Activated CD8-positive, alpha-beta memory T cell treated with anti-CD3 and anti-CD28 coated beads, Interleukin-2, amount 50 U/mL, for 1 hour (primary cell): ENCODE data around the gene HSD17B8.

Source experiments
- DNase-seq: peaks from one replicate; pipeline ENCODE4 v3.0.0-alpha.2; 2020; ENCODE audit errors: extremely low read depth

The HSD17B8 gene

DNA sequence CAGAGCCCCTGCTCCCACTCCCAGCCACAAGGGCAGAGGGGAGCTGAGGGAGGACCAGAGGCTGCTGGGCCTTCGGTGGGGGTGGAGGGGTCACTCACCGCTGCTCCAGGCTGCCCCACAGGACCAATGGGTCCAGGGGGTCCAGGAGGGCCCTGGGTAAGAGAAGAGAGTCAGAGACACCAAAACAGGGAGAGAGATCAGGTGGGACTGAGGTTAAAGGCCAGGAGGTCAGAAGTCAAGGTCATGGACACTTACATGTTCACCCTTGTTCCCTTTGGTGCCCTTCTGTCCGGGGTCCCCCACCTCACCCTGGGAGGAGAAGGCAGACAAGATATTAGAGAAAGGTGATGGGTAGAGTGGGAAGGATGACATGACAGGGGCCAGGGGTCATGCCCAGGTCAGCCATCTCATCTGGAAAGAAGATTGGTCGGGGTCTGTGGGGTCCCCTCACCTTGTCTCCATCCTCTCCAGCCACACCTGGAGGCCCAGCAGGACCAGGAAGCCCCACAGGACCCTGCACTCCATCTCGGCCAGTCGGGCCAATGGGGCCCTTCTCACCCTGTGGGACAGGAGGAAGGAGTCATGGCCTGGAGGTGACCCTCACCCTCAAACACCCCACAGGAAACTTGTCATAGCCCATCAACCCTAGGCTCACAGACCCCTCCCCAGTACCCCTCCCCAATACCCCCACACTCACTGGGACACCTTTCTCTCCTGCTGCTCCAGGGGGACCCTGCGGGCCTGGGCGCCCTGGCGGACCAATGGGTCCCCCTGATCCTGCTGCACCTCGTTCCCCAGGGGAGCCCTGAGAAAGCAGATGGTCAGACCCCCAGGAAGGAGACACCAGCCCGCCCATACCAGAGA, 33.2 kb upstream of the HSD17B8 start:
- no peak for DNase-seq

DNA sequence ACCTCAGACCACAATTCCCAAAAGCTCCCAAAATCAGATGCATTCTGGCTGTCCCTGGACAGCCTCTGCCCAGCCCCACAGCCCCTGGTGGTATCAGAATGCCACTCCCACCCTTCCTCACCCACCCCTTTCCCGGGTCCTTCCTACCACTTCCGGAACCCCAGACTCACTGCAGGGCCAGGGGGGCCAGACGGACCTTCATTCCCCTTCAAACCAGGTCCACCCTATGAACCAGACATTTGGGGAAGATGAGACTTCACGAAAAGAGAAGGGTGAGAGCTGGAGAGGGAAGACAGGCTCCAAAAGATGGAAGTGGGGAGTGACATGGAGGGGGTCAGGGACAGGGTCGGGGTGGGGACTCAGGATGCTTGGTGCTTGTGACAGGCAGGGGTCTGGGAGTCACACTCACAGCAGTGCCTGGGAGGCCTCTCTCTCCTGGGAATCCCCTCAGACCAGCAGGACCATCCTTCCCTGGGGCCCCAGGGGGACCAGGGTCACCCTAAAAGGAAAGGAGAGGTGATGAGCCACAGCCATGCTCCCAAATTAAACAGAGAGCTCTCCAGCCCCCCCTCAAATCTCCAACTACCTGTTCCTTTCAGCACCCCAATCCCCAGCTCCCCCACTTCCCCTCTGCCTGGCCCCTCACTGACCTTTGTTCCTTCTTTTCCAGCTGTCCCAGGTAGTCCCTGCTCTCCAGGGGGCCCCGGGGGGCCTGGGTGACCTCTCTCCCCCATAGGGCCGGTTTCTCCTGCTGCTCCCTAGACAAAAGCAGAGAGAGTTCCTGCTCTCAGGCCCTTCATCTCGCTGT, 32.4 kb upstream of the HSD17B8 start:
- DNase-seq: no peak

DNA sequence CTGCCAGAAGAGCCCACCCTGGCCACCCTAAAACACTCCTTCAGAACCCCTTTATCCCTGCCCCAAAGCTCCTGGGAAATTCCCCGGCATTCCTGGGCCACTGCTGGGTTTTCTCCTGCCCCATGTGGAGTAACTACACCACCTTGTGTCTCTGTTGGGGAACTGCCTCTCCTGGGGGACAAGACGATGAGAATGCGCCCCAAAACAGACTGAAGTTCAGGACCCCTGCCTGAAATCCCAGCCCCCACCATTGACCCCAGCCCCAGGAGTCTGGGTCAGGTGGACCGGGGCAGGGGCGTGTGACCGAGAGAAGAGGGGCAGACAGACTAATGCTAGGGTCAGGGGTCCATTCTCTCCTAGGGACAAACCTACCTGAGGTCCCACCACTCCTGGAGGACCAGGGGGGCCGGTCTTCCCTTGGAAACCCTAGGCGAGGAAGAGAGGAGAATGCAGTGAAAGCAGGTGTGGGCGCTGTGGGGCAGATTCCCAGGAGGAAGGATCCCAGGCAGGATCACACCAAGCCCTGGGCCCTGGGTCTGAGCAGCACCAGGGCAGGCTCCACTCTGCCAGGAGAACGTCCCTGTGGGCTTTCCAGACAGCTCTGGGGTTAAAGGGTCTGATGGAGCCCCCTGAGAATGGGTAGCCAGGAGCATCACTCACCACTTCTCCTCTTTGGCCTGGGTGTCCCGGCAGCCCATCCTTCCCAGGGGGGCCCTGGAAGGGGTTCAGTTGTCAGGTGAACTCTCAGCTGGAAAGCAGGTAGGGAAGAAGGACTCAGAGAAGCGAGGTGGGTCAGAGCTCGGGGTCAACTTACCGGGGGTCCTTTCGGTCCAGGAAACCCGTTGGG, 31.5 kb upstream of the HSD17B8 start:
- DNase-seq: no peak

DNA sequence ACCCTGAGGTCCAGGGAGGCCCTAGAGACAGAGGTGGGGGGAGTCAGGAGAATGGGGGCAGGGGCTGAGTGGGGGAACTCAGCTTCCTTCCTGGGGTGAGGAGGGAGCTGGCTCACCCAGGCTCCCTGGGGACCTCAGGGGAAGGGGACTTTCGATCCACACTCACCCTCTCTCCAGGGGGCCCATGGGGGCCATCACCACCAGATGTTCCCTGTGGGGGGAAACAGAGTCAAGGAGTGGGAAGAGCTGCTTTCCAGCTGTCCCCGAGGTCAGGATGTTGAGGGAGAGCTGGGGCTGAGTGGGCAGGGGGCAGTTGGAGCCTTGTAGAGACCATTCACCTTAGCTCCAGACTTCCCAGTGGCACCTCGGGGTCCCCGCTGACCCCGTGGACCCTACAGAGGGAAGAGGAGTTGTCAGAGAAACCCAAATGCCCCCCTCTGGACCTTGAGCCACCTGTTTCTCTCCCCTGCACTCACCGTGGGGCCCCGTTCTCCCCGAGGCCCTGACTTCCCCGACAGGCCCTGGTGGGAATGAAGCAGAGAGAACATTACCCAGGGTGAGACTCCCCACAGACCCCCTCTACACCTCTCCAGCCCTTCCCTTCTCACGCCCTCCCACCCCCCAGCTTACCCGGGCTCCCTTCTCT, 30.8 kb upstream of the HSD17B8 start:
- no peak for DNase-seq

DNA sequence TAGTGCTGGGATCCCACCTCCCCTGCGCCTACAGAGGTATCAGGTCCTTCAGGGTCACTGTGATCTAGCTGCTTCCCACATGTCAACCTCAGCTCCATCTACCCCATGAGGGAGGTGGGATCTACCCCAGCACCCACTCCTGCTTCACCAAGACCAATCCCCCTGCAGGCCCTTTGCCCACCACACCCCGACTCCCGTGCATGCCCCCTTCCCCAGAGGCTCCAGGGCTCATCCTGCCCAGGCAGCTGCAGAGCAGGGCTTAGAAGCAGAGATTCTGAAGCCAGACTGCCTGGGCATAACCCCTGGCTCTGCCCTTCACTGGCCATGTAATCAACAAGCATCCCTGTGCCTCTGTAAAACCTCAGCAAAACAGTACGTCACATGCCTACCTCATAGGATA, 29.7 kb upstream of the HSD17B8 start:
- DNase-seq: no peak

DNA sequence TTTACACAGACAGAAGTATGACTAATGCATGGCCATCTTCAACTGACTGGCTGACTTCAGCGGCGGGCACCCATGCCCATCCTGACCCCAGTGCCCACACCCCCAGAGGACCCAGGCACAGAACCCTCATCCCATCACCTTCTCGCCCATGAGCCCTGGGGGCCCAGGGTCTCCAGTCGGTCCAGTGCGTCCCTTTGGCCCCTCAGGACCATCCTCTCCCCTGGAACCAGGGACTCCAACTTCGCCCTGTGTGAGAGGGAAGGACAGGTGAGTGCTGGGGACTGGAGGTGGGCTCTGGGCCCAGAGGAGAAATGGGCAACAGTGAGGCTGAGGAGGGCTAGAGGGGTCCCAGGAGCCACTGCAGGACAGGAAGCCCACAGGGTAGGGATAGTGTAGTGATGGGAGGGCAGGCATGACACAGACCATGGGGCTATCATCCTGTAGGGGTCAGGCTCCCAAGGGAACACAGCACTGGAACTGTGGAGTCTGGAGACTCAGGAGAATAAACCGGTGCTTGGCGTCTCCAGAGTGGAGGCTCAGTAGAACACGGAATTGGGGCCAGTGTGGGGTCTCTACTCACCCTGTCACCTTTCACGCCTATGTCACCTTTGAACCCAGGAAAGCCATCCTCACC, 28.9 kb upstream of the HSD17B8 start:
- no peak for DNase-seq

DNA sequence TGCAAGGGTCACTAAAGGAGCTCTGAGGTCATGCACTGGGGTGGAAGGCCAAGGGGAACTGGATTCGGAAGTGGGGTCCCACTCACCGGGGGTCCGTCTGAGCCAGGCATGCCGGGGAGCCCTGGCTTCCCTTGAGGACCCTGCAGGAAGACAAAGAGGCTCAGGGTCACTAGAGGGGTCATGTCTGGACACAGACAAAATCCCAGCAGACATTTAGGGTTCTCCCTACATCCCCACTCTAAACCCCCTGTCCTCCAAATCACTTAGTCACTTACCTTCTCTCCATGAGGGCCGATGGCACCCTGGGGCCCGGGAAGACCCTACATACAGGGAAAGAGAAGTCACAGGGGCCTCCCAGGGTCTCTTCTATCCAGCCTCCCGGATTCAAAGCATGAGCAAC, 27.5 kb upstream of the HSD17B8 start:
- no peak for DNase-seq

DNA sequence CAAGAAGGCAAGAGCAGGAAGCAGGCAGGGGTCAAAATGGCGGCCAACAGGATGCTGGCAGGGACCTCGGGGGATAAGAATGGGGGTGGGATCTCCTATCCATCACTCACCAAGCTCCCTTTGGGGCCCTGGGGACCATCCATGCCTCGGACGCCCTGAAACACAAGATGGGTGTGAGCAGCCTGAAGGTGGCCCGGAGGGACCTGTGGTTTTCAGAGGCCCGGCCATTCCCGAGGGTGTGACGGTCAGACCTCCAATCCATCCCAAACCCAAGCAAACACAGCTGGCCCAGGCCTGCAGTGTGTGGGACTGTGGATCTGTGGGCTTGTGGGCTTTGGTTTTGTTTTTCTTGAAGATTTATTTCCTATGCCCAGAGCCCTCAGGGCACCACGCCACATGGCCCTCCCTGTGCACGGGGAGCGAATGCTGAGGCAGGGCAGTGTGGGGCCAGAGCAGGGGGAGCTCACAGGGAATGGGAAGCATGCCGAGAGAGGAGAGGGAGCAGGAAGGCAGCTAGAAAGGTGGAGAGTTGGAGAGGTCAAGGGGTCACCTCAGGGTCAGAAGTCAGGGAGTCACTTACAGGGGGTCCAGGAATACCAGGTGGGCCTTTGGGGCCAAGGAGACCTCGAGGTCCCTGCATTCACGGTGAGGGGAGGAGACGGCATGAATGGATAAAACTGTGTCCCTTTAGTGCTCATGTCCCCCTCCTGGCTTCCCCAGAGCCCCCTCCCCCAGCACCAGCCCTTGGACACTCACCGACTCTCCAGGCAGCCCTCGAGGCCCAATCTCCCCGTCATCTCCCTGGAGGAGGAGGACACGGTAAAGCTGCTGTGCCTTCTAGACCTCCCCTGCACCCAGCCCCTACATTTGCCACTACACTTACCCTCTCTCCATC, 26.7 kb upstream of the HSD17B8 start:
- no peak for DNase-seq

DNA sequence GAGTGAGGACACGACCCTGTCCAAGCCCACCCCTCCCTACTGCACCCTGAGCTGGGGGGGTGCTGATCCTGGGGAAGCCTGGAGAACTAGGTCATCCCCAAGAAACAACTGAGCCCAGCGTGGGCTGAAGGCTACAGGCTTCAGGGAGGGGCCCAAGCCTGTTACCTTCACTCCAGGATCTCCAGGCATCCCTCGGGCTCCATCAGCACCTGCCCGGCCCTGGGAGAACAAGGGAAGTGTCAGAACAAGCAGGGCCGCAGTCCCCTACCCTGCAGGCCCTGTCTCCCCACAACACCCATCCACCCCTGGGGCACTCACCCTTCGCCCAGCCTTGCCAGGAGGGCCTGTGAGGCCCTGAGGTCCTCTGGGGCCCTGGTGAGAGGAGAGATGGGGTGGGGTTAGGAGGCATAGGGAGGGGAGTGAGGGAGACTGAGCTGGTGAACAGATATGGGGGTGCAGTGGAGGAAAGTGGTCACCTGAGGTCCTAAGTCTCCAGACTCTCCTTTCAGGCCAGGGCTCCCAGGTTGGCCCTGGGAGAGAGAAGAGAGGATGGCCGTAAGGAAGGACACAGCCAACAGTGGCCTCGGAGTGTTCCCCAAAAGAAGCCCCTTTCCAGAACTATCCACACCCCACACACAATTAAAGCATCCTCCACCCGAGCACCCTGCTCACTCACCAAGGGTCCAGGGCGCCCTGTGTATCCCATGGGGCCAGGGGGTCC, 25.5 kb upstream of the HSD17B8 start:
- DNase-seq: no peak

DNA sequence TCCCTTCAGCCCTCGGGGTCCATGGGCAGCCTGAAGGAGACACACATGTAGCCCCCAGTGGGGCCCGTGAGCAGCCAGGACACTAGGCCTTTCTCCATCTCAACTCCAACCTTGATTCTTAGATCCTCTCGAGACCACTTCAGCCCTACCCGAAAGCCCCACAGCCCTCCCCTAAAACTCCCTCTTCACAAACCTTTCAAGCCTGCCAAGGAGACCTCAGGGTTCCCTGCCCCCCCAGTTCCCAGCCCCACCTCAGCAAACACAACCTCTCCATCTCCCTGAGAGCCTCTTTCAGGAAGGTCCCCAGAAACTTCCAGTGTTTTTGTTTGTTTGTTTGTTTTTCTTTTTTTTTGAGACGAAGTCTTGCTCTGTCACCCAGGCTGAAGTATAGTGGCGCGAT, 23.3 kb upstream of the HSD17B8 start:
- no peak for DNase-seq

DNA sequence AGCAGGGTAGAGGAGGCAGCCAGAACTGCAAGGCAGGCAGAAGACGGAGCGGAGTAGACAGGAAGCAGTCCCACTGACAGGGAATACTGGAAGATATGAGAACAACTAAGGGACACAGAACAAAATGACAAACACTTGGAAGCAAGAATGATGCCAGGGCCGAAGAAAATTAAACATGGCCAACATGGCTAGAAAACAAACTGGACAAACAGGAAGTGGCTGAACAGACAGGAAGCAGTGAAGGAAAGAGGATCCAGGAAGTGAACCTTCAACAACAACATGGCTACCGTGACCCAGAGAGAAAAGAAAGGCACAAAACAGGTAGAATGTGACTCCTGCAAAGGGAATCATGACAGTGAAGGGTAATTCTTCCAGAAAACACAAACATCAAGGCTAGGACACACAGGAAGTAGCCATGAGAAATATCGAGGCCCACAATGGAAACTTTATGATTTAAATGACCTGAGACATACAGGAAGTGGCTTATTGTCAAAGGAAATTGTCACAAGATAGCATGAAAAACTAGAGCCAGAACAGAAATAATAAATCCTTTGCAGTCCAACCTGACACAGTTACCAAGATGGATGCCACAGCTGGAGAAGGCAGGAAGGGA, 21.3 kb upstream of the HSD17B8 start:
- no peak for DNase-seq

DNA sequence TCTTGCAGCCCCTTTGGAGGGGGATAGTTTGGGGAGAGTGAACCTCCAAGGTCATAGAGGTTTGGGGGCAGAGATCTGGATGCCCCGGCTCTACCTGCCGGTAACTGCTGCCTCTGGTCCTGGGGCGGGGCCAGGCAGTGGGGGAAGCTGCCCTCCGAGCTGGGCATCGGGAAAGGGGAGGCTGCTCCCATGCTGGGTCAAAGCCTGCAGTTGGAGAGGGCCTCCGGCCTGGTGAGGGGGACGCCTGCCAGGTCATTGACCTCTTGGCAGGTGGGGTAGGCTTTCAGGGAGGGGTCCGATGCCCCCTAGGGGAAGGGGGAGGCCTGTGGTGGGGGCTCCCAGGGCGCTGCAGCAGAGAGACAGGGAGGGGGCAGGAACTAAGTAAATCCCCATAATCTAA, 19.3 kb upstream of the HSD17B8 start:
- no peak for DNase-seq

DNA sequence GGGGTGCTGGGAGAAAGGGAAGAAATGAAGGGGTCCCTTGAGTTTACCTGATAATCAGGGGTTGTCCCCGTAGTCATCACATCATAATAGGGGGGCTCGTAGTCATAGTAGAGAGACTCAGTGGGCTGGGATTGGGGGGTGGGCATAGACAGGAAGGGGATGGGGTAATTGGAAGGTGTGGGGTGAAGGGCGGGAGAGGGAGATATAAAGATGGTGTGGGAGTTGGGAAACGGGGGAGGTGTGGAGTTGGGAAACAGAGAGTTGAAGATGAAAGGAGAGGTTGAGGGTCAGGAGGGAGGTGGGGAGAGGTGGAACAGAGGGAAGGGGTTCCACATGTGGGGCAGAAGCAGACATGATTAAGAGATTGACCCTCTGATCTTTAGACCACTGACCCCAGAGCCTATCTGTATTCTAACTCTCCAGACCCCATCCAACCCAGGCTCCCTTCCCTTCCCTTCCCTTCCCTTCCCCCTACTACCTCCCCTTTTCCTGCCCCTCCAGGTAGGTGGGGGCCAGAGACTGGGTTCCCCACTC, 18.7 kb upstream of the HSD17B8 start:
- DNase-seq: no peak

DNA sequence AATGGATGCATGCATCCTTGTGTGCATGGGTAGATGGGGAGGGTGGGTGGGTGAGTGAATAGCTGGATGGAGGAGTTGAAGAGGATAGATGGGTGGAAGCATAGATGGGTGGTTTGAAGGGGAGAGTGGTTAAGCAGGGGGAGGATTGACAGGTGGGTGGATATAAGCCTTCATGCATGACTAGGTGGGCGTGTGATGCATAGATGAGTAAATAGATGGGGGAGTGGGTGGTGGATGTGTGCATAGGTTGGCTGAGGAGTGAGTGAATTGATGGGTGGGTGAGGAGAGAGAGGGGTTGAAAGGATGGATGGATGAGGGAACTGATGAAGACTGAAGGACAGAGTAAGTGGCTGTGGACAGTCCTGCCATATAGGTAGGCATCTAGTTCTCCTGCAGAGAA, 16.6 kb upstream of the HSD17B8 start:
- no peak for DNase-seq

DNA sequence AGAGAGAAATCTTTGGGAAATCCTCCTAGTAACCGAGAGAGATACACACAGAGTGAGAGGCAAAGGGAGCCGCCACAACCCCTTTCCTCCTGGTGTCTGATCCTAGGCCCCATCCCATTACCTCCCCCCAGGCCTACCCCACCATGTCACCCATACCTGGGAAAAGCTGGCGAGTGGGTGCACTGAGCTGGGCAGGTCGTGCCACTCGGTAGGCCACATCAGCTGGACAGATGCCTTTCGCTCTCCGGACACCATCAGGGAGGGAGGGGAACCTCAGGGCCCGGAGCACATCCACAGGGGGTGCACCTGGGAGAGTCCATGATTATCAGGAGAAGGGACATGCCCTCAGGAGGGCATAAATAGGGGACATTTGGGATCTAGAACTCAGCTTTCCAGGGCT, 15.3 kb upstream of the HSD17B8 start:
- no peak for DNase-seq

DNA sequence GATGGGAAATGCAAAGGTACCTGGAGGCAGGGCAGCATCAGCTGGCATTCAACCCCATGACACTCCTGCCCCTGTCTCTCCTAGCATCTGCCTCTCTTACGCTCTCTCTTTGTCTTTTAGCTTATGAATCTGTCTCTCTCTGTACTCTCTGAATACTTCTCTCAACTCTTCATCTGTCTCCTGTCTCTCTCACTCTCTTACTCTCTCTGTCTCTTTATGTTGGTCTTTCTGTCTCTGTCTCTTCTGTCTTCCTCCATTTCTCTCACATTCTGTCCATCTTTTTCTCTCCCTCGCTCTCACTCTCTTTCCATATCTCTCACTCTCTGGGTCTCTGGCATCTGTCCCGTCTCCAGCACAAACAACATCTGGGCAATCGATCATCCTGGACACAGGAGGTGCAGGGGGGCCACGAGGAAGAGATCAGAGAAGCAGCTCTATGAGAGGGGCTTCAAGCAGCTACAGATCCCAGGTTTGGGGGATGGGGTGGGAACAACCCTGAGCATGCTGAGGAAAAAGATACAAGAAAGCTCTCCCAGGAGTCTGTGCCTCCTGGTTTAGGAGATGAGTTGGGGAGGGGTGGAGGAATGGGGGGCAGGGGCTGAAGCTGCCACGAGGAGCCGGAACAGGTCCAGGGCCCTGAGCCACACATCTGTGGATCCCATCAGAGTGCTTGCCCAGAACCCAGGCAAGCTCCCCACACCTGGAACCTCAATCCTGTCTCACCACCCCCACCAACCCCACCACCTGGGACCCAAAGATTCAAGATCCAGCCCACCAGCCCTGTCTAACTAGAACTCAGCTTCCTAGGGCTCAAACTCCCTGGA, 14.6 kb upstream of the HSD17B8 start:
- DNase-seq: no peak

DNA sequence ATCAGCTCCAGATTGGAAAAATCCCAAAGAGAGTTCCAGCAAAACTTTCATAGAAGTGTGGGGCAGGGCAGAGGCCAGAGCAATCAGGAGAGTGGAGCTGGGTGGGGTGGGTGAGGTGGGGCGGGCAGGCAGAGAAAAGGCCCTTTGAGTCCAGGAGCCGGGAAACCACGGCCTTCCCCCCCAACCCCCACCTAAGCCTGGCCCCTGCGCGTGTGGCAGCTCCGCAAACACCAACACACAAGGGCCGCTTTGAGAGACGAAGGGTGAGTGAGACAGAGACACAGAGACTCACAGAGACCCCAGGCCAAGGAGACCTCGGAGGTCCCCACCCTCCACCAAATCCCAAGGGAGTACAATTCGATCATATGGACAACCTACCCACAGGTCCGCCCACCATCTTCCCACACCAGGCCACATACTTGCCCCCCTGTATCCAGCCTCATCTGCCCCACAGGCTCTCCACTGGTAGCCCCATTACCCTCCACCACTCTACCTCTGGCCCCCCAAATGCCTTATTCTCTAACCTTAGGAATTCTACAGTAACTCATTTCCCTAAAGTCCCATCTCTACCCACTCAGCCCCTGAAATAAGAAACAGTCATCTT, 13.8 kb upstream of the HSD17B8 start:
- no peak for DNase-seq
